HS-5 (cell line): Measurements from ENCODE around the gene IL1RAPL2.
"Not testable (repeated sequence)": the region's sequence is repeated elsewhere in the genome, so short reads cannot be mapped to it uniquely, and the experiment has no call there.

Experiments
- DNase-seq: peaks from one replicate; pipeline ENCODE4 v3.0.0-alpha.2; 2012; ENCODE audit warnings: low read depth

IL1RAPL2 gene

DNA sequence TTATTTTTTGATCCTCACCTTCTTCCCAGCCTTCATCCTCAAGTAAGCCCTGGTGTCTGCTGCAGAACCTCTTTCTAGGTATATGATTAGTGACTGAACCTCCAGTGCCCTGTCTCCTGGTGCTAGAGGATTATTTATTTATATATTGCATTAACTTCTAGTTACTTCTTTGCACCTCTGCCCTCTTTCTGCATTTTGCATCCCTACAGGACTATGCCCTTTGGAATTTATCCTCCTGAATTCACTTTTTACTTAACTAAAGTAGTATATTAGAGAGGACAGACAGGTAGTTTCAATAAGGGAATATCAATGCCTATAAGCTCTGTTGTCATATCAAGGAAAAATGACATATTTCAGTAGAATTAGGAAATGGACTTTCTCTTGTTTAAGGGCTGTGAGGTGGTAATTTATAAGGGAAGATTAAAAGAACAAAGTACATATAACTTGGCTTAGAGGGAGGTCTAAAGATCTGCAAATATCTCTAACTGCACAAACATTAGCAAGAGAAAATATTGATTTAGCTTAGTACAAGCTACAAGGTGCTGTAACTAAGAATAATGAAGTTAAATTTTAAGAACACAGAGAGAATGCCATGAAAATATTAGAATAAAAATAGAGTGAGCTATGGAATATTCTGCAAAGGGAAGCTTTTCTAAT lies 472.8 kb downstream of the IL1RAPL2 start:
- no peak for DNase-seq

DNA sequence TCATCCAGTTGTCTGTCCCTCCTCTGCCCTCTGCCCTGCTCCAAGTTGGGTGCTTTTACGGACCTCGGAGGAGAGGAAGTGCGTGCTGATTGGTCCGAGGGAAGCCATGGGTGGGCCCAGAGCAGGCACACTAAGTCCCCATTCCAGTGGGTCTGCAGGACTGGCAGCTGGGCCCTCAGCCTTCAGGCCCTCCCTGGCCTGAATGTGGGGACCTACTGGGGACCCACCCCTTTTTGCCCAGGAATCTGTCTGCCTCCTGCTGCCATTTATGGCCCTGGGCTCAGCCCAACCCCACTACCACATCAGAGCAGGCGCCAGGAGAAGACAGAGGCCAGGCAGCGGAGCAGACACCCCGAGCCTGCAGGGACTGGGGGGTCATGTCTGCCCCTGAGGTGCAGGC lies 484.9 kb downstream of the IL1RAPL2 start:
- DNase-seq = no peak

DNA sequence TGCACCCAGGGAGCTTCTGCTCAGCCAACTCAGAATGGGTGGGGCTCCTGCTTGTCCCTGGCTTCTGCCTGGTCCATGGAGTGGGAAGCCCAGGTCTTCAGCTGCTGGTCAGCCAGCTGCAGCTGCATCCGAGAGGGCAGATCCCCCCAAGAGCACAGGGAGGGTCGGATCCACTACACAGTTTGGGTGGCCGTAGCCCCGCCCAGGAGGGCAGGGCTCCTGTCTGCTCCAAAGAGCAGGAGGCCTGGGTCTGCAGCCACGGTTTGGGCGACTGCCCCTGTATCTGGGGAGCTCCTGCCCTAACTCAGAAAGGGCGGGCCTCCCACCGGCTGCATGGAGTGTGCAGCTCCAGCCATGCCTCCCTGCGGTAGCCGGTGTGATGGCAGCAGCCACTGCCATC lies 485.4 kb downstream of the IL1RAPL2 start:
- no peak for DNase-seq

DNA sequence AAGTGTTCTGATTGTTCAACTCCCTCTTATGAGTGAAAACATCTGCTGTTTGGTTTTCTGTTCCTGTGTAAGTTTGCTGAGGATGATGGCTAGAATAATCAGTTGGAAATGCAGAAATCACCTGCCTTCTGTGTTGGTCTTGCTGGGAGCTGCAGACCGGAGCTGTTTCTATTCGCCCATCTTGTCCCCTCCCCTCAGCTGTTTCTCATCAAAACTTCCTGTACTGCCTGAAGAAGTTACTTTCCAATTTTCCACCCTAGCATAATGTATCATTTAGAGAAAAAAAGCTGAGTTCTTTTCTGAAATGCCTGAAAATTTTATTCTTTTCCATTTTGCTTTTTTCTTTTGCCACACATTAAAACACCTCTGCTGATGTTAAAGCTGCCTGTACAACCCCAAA lies 486.9 kb downstream of the IL1RAPL2 start:
- DNase-seq = no peak

DNA sequence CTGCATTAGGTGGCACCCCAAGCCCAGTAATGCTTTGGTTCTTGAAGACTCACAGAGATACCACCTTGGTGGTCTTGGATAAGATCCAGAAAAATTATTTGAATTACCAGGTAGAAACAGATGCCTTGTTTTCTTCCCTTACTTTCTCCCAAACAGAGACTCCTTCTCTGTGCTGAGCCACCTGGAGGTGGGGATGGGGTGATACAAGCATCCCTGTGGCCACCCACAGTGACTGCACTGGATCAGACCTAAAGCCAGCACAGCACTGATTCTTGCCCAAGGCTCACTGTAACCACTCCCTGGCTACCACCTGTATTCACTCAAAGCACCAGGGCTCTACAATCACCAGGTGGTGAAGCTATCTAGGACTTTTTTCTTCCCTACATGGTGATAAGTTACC lies 497.7 kb downstream of the IL1RAPL2 start:
- DNase-seq = no peak

DNA sequence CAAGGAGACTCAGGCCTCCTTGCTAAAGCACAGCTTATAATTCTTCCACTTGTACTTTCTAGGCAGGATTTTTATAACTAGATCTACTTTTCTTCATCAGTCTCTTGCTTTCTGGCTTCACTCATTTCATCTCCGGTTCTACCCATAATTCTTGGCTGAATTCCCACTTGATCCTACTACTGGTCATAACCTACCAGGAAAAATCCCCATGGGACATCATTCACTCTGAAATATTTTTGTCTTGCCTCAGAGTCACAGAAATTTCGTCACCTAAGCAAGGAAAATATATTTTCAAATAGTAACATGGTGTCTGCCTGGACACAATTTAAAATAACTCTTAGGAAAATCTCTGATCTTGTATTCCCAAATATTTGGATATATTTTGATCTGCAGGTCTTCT lies 532.2 kb downstream of the IL1RAPL2 start:
- no peak for DNase-seq

DNA sequence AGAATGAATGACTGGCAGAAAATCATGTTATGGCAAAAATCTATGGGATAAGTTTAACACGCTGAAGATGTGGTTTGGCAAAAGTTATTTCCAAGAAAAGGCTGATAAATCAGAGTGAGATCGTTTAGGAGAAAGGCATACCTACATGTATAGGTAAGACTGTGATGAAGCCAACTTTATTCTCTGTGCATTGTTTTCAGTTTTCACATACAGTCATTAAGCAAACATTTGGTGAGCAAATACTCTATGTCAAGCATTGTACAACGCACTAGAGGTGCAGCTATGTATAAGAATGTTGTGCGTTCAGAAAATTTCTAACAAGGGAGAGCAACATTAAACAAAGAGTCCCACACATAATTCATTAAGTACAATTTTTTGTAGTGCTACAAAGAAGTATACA lies 532.8 kb downstream of the IL1RAPL2 start:
- no peak for DNase-seq

DNA sequence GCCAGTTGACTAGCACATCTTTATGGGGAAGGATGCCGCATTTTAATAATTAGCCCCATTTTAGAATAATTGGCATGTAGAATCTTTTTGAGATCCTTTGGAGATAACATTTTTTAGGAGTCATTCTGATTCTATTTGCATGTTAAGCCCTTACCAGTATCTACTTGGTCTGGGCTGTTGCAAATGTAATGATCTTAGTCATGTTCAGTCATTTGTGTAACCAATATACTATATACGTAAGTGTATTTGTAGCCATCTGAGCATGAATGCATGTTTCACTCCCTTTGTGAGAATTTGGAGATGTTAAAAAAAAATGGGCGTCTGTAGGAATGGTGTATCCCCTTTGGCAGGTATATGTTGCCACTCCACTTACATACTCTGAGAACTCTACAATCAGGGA lies 535.4 kb downstream of the IL1RAPL2 start:
- DNase-seq = no peak

DNA sequence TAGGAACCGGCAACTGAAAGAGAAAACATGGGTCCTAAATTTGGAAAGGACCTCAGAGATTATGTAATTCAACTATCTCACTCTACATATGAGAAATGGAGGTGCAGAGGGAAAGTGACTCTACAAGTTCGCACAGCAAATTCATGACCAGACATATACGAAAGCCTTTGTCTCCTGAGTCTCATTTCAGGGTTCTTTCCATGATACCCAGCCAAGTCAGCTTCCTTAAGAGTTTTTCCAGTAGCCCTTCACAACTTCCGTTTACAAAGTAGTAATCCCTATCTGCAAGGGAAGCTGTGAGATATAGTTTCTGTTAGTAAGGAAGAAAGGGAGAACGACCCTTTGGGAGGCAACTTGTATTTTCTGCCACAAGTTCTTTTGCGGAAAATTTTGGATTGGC lies 543.9 kb downstream of the IL1RAPL2 start:
- DNase-seq = no peak

DNA sequence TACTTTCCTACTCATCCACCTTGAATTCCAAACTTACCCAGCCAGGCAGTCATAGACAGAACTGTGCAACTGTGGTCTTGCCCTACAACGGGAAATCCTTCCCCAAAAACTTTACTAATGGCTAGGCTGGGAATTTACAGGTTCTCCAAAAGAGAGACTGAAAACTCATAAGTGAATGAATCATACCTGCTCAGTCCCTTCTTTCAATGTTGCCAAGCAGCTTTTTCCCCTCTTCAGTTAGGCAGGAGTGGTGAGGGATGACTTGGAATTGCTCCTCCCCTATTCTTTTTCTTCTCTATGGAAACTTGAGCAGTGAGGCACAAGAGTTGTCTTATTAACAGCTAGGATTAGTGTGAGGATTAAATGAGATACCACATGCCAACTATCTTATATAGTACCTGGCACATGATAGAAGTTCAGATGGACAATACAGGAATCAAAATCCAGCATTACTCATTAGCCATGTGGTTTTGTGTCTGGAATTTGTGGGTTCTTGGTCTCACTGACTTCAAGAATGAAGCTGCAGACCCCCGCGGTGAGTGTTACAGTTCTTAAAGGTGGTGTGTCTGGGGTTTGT lies 548.6 kb downstream of the IL1RAPL2 start:
- DNase-seq = no peak

DNA sequence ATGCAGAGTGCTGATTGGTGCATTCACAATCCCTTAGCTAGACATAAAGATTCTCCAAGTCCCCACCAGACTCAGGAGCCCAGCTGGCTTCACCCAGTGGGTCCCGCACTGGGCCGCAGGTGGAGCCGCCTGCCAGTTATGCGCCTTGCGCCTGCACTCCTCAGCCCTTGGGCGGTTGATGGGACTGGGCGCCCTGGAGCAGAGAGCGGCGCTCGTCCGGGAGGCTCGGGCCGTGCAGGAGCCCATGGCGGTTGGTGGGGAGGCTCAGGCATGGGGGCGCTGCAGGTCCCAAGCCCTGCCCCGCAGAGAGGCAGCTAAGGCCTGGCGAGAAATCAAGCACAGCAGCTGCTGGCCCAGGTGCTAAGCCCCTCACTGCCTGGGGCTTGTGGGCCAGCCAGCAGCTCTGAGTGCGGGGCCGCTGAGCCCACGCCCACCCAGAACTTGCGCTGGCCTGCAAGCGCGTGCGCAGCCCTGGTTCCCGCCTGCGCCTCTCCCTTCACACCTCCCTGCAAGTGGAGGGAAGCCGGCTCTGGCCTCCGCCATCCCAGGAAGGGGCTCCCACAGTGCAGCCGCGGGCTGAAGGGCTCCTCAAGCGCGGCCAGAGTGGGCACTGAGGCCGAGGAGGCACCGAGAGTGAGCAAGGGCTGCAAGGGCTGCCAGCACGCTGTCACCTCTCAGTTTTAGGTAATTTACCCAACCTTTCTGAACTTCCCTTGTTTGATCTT lies 549.8 kb downstream of the IL1RAPL2 start:
- DNase-seq = not testable (repeated sequence)

DNA sequence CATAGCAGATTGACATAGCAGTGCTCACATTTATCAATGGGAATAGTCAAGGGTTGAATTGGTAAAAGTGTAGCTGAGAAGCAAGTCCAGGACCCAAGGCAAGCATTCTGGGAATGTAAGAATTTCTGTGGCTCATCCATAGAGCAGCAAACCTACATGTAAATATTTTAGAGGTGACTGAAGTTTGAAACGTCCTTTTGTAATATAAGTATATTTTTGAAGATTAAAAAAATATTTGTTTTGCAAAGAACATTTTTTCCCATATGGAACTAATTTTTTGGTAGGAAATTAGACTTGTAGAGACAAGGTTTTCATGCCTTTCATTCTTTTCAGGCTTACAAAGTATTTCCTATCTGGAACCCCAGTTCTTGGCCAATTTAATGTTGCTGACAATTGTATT lies 550.5 kb downstream of the IL1RAPL2 start:
- DNase-seq = no peak

DNA sequence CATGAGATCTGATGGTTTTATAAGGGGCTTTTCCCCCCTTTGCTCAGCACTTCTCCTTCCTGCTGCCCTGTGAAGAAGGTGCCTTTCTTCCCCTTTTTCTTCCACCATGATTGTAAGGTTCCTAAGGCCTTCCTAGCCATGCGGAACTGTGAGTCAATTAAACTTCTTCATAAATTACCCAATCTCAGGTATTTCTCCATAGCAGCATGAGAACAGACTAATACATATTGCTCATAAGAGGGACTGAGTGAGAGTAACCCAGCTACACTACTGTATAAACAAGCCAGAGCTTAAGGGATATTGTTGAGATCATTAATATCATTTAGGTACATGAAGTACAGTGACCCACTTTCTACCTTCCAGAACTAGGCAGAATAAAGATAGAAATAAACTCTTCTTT lies 551.6 kb downstream of the IL1RAPL2 start:
- DNase-seq = no peak

DNA sequence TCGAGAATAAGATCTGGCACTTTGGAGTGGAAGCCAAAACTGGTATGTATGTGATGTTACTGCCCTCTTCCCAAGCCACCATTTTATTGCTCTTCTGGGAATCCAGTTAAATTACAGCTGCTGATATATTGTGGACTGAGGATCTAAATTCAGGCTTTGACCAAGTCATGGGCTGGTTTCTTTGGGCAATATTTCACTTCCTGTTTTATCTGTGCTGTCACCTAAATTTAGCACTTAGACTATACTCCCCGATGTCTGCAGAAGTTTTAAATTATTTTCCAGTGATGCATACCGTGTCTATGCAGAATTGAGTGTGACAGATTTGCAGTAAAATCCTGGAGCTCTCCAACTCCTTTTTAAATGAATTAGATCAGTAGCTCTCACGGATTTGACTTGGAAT lies 554.5 kb downstream of the IL1RAPL2 start:
- DNase-seq = no peak

DNA sequence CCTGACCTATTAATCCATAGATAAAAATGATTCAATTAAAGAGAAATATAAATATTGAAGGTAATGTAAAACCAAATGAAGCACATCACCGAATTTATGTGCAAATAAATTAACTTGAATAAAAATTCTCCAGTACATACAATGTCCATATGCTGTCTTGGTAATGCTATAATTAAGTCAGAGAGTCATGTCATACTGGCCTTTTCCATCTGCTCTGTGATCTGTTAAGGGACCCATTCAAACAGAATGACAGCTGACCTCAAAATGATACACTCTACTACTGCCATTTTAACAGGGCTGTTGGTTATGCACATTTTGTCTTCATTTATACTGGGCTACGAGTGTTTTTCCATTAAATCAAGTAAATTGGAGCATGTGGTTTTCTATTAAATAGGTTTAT lies 555.2 kb downstream of the IL1RAPL2 start:
- DNase-seq = no peak

DNA sequence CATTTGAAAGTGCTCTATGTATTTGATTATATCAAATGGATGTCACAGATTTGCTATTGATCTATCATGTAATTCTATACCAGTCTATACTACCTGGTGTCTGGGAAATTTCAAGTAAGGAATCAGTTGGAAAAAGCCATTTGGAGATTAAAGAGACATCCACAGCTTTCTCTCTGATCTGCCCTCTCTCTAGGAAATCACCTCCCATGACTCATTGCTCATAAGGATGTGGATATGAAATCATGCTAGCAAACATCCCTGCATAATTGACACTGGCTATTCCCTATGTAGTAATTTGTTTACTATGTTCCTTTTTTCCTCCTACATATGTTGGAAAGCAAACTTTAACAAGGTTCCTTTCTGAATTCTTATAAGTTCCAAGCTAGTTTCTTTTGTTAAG lies 560.2 kb downstream of the IL1RAPL2 start:
- DNase-seq = no peak

DNA sequence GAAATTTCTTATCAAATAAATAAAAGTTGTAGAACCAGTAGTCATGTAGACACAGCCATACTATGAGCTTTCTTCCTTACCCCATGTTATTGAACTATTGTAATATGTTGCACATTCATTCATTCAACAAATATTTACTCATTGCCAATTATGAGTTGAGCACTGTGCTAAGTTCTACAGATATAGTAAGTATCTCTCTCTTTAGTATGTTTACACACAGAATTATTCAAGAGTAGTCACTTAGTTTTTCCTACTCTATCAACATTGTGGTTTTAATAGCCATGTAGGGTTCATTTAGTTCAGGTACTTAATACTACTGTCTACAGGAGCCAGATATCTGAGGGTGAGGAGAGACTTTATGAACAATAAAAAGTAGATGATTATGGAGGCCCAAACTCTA lies 568.3 kb downstream of the IL1RAPL2 start:
- no peak for DNase-seq

DNA sequence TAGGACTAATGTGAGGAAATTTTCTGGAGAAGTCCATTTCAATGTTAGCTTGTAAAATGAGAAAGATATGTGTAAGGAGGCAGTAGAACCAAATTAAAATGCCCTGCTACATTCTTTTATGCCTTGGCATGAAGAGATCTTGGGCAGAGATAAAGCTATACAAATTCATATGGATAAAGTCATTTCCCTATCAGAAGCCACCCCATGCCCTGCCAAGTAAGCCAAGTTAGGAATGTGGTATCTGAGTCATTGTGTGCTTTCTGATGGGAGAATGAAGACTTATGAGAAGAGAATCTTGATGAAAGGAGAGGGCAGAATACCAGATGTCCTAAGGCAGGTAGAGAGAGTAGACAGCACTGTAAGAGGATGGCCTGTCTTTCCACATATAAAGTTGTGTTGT lies 570.8 kb downstream of the IL1RAPL2 start:
- DNase-seq = no peak

DNA sequence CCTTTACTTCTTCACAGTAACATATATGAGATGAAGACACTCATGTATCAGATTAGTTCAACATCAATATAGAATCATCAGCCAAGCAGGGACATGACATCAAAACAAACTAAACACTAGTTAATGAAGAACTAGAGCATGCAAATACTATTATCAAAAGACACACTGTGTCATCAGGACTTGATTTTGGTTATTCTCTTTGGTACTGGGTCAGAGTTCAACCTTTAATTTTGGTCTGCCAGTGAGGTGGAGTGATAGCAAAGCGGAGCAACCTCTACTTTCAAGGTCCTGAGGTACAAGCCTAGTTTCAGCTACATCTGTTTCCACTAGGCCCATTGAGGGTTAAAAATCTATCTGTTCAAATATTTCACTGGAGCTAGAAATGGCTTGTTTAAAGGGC lies 584.0 kb downstream of the IL1RAPL2 start:
- DNase-seq = no peak

DNA sequence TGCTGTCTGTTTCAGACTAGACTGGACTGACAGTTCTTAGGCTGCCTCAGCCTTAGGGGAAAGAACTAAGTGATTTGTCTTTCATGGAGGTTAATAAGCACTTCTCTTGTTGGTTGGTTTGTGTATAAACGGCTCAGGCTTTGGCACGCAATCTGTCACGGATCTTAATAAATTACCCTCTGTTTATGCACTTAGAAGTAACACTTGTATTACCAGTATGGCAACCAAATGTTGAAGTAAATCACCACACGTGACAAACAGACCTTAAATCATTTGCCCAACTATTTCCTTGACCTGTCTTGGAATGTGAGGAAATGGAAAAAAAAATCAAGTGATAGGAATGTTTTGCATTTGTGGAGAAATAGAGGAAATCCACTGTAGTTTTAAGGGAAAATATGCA lies 584.6 kb downstream of the IL1RAPL2 start:
- DNase-seq = no peak

DNA sequence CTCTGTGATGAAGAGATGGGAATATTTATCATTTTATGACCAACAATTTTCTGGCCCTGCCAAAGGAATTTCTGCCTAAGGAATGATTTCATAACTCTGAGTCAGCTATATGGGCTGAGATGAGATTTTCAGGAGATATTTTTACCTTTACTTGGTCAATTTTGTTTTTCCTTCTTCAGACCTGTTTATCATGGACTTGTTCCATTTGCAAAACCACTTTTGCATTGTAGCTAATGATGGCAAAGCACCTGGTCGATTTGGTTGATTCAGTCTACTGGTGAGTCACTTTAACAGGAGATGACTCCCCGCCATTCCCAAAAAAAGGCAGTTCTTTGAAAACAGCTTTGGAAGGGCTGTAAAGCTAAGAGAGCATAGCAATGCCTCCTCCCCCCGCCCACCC lies 601.2 kb downstream of the IL1RAPL2 start:
- DNase-seq = no peak

DNA sequence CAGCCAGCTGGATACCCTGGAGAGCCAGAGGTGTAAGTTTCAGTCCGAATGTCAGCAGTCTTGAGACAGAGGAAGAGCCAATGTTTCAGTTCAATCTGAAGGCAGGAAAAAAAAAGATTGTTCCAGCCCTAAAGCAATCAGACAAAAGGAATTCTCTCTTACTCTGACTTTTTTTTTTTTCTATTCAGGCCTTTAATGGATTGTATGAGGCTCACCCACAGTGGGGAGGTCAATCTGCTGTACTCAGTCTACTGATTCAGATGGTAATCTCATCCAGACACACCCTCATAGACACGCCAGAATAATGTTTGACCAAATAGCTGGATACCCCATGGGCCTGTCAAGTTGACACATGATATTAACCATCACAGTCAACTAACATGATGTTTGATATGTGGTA lies 602.6 kb downstream of the IL1RAPL2 start:
- no peak for DNase-seq

DNA sequence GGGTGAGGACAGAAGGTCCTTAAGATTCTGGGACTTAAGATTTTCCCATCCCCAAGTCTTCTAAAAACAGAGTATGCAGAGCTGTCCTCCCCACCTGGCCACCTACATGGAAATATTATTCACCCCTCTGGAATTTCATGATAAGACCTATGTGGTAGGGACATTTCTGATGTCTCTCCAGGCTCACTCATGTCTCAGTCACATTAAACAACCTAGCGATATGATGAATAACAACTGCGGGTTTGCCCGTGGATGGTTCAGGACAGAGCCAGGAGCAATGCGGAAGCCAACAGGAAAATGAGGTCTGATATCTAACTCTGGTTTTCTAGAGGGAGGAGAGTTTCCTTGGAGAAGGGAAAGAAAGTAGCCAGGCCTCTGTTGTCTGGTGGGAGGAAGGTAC lies 607.1 kb downstream of the IL1RAPL2 start:
- no peak for DNase-seq

DNA sequence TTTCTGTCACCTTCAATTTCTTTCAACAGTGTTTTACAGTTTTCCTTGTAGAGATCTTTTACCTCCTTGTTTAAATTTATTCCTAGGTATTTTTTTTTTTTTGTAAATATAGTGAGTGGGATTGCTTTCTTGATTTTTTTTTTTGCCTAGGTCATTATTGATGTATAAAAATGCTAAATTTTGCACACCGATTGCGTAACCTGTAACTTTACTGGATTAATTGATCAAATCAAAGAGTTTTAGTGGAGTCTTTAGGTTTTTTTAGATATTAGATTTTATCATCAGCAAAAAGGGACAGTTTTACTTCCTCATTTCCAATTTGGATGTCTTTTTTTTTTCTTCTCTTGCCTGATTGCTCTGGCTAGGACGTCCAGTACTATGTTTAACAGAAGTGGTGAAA lies 613.6 kb downstream of the IL1RAPL2 start:
- DNase-seq = no peak
